Glutamatergic neuron (in vitro differentiated cells): ENCODE data around the gene ZNF644. TPM values are rescaled to one million over a fixed set of nuclear protein-coding genes. Genes with fewer than 3 reads are reported as not detected.
A peak's percentile ranks its signal among the peaks of the same experiment; 100 is the strongest.

Source experiments
- DNase-seq: peaks from one replicate; pipeline ENCODE4 v3.0.0; 2022
- H3K27ac Mint-ChIP-seq: one replicate; pipeline ENCODE4 v1.8.0; 2020; ENCODE audit warnings: mild to moderate bottlenecking, mixed read lengths, inconsistent platforms; ENCODE audit not compliant: unreplicated experiment
- H3K27me3 Mint-ChIP-seq: one replicate; pipeline ENCODE4 v1.8.0; 2020; ENCODE audit warnings: mild to moderate bottlenecking, moderate library complexity, mixed read lengths, inconsistent platforms; ENCODE audit not compliant: unreplicated experiment
- H3K36me3 Mint-ChIP-seq: one replicate; pipeline ENCODE4 v1.8.0; 2020; ENCODE audit warnings: mild to moderate bottlenecking, mixed read lengths, inconsistent platforms; ENCODE audit not compliant: unreplicated experiment
- H3K4me1 Mint-ChIP-seq: one replicate; pipeline ENCODE4 v1.8.0; 2020; ENCODE audit warnings: mild to moderate bottlenecking, low read depth, mixed read lengths, inconsistent platforms; ENCODE audit not compliant: unreplicated experiment
- H3K4me3 Mint-ChIP-seq: one replicate; pipeline ENCODE4 v1.8.0; 2020; ENCODE audit warnings: mild to moderate bottlenecking, mixed read lengths, inconsistent platforms; ENCODE audit not compliant: unreplicated experiment
- H3K9me3 Mint-ChIP-seq: one replicate; pipeline ENCODE4 v1.8.0; 2020; ENCODE audit warnings: mild to moderate bottlenecking, moderate library complexity, mixed read lengths, inconsistent platforms; ENCODE audit not compliant: unreplicated experiment
- CTCF ChIP-seq: fragments of 200-600 bp; sonication (generic); IDR thresholded peaks from one replicate; pipeline ENCODE4 v1.5.0; 2021; ENCODE audit not compliant: partially characterized antibody, unreplicated experiment
- total RNA-seq: library from RNA; stranded (reverse); fragmentation: NEBNext Ultra II Directional; extraction: Animal tissue kit (Norgen Biotek cat#: 25700); gene quantifications from one replicate; pipeline ENCODE4 v1.2.1, GENCODE V29; 2021; ENCODE audit not compliant: unreplicated experiment

ZNF644 gene
- total RNA-seq, 1 donor from 2014 or later, result 76.6 TPM

DNA sequence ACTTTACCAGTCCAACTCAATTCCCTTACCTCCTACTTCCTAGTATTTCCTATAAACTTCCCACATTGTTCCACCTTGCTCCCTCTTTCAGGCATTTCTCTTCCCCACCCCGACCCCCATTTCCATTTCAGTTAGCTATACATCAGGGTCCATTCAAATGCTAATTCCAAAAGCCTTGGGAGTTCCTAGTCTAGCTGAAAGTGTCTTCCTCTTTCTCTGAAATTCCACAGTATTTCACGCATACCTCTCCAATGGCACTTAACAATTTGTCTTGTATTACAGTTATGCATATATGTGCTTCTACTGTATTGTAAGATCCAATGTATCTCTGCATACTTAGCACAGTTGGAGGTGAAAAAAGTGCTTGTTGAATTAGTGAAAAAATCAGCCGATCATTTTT, 94.9 kb downstream of the ZNF644 start:
- no peaks in the 10 kb centered on the region for H3K9me3 Mint-ChIP-seq
- no peaks in the 10 kb centered on the region for H3K27me3 Mint-ChIP-seq
- peak overlapping the region; percentile 4 for H3K27ac Mint-ChIP-seq
- DNase-seq, result no peak
- peaks cover 18% of the 10 kb centered on the region for H3K4me1 Mint-ChIP-seq
- H3K36me3 Mint-ChIP-seq, result peaks cover 5% of the 10 kb centered on the region
- no peak overlapping the region for H3K4me3 Mint-ChIP-seq
- TF ChIP-seq CTCF, result no peak

GRCh38 chr1:90925928-90926869, 95.6 kb downstream of the ZNF644 start:
- Mint-ChIP-seq H3K36me3 (peaks cover 5% of the 10 kb centered on the region), H3K27ac (peak overlapping the region; percentile 4), H3K27me3 (no peaks in the 10 kb centered on the region), H3K4me3 (no peak overlapping the region), H3K9me3 (no peaks in the 10 kb centered on the region), H3K4me1 (peaks cover 20% of the 10 kb centered on the region)
- TF ChIP-seq CTCF, result no peak
- no peak for DNase-seq

DNA sequence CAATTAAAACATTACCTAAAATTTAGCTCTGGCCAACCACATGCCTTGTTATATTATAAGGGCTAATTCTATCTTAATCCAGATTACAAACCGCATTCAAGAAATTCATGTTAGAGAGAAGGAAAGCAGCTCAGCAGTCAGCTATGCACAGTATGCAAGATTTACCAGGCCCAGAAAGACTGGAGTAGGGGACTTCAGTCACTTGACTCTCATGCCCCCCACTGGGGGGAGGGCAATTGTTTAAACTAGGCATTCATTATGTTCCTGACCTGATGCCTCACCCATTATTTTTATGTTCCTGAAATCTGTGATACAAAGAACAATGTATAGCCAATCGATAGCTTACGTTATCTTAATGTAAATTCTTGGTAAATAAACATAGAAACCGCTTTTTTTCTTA, 96.9 kb downstream of the ZNF644 start:
- Mint-ChIP-seq H3K36me3 (peaks cover 5% of the 10 kb centered on the region), H3K4me3 (no peak overlapping the region), H3K27me3 (no peaks in the 10 kb centered on the region), H3K9me3 (no peaks in the 10 kb centered on the region), H3K27ac (no peak overlapping the region), H3K4me1 (peaks cover 20% of the 10 kb centered on the region)
- TF ChIP-seq CTCF, result no peak
- no peak for DNase-seq

DNA sequence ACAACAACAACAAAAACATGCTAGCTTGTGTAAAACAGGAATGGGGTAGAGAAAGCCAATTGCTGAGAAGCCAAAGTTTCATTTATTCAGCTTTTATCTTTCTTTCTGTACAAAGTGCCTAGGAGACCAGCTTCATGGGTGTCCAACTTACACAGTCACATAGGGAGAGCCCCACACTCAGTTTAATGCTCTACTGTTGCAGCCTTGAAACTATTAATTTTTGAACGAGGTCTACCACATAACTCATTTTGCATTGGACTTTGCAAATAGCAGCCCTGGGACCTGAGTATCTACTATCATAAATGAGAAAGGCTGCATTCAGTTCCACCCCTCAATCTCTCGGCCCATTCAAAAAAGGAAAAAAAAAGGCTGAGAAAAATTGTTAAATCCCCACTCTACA, 98.8 kb downstream of the ZNF644 start:
- Mint-ChIP-seq H3K36me3 (no peaks in the 10 kb centered on the region), H3K9me3 (no peaks in the 10 kb centered on the region), H3K4me1 (peaks cover 21% of the 10 kb centered on the region), H3K4me3 (no peak overlapping the region), H3K27me3 (no peaks in the 10 kb centered on the region), H3K27ac (no peak overlapping the region)
- TF ChIP-seq CTCF, result no peak
- no peak for DNase-seq

- Mint-ChIP-seq H3K9me3 (no peaks in the 10 kb centered on the region), H3K36me3 (no peaks in the 10 kb centered on the region), H3K27ac (no peak overlapping the region), H3K4me3 (no peak overlapping the region), H3K4me1 (peaks cover 21% of the 10 kb centered on the region), H3K27me3 (no peaks in the 10 kb centered on the region)
- no peak for TF ChIP-seq CTCF
- DNase-seq, result no peak
Measured at GRCh38 chr1:90922202-90922601, 99.6 kb downstream of the ZNF644 start.
